Cardiac fibroblast (primary cell): Measurements from ENCODE around the gene CATSPERZ.
"Not testable (repeated sequence)": the region's sequence is repeated elsewhere in the genome, so short reads cannot be mapped to it uniquely, and the experiment has no call there.

Experiments used
- DNase-seq, 2 donors: peaks; one replicate each; pipeline versions ENCODE4 v3.0.0 to v3.0.0-alpha.2; 2010; ENCODE audit warnings: low read depth in 2 of 2
- H3K4me3 ChIP-seq, 2 donors: replicated peaks in 1 of 2; 1 replicate in 1 of 2; 2 replicates in 1 of 2; pipeline ENCODE4 v1.5.1; 2011; ENCODE audit warnings: low read depth in 2 of 2, low read length in 2 of 2, mild to moderate bottlenecking in 2 of 2, moderate library complexity in 1 of 2
- CTCF ChIP-seq: IDR thresholded peaks from one replicate; pipeline ENCODE4 v1.5.1; 2011; ENCODE audit warnings: low read depth, mild to moderate bottlenecking, low read length, inconsistent platforms

CATSPERZ gene

GRCh38 chr11:64305075-64305690, 5.0 kb downstream of the CATSPERZ start, which contains the start of gene ESRRA:
ESRRA (plus strand) TSS chr11:64305524; CDS start chr11:64307180, 1,656 bp downstream.
- H3K4me3 ChIP-seq: peak within 1 kb of the TSS; percentile 71 to 84
- peak; percentile 97 to 99 for DNase-seq
- TF ChIP-seq CTCF: no peak

- no peak for TF ChIP-seq CTCF
Observed at GRCh38 chr11:64305691-64306562, 5.8 kb downstream of the CATSPERZ start.

GRCh38 chr11:64306563-64306875, 6.4 kb downstream of the CATSPERZ start:
- peak overlapping the region; percentile 71 to 84 for H3K4me3 ChIP-seq
- DNase-seq: no peak
- no peak for TF ChIP-seq CTCF

More at GRCh38 chr11:64305691-64306562, 5.8 kb downstream of the CATSPERZ start:
- peak; percentile 45 to 46 for DNase-seq
- H3K4me3 ChIP-seq: peak overlapping the region; percentile 71 to 84

- no peak for TF ChIP-seq CTCF
- peak in 1 of 2 donors; percentile 64 for DNase-seq
- peak overlapping the region in 1 of 2 donors; percentile 71 for H3K4me3 ChIP-seq
Observed at GRCh38 chr11:64306876-64307622, 6.9 kb downstream of the CATSPERZ start.

- H3K4me3 ChIP-seq, DNase-seq: not testable (repeated sequence)
Observed at GRCh38 chr11:64307795-64308194, 7.6 kb downstream of the CATSPERZ start.

GRCh38 chr11:64312947-64313346, 12.8 kb downstream of the CATSPERZ start:
- no peak overlapping the region for H3K4me3 ChIP-seq
- no peak for DNase-seq
- TF ChIP-seq CTCF: no peak
